ENCODE measurements around the gene RPS27.
"Not testable (repeated sequence)": the region's sequence is repeated elsewhere in the genome, so short reads cannot be mapped to it uniquely, and the experiment has no call there.

- TF ChIP-seq, protein P1, sequence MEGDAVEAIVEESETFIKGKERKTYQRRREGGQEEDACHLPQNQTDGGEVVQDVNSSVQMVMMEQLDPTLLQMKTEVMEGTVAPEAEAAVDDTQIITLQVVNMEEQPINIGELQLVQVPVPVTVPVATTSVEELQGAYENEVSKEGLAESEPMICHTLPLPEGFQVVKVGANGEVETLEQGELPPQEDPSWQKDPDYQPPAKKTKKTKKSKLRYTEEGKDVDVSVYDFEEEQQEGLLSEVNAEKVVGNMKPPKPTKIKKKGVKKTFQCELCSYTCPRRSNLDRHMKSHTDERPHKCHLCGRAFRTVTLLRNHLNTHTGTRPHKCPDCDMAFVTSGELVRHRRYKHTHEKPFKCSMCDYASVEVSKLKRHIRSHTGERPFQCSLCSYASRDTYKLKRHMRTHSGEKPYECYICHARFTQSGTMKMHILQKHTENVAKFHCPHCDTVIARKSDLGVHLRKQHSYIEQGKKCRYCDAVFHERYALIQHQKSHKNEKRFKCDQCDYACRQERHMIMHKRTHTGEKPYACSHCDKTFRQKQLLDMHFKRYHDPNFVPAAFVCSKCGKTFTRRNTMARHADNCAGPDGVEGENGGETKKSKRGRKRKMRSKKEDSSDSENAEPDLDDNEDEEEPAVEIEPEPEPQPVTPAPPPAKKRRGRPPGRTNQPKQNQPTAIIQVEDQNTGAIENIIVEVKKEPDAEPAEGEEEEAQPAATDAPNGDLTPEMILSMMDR (IDR thresholded peaks at IDR 0.05) = not testable (repeated sequence)
- TF ChIP-seq EP300 (IDR thresholded peaks at IDR 0.05; ENCODE audit: low read depth); POLR2AphosphoS5 (IDR thresholded peaks at IDR 0.05): not testable (repeated sequence)
Observed at GRCh38 chr1:154033697-154034096, 43.1 kb downstream of the RPS27 start.

Data from transverse colon (tissue), 4 donors.